Measurements from ENCODE around the gene HOPX.
"Not testable (repeated sequence)": the region's sequence is repeated elsewhere in the genome, so short reads cannot be mapped to it uniquely, and the experiment has no call there.

The HOPX gene, protein sequence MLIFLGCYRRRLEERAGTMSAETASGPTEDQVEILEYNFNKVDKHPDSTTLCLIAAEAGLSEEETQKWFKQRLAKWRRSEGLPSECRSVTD

GRCh38 chr4:56681158-56681852 lies at the start of gene HOPX:
TSS of gene HOPX (minus strand) at chr4:56681296. CDS start at chr4:56657816, 23,480 bp downstream.
- Mint-ChIP-seq H3K27ac (peak within 1 kb of the TSS; percentile 59), H3K4me1 (ENCODE audit: low read depth) (peaks cover 31% of the 10 kb centered on the region), H3K27me3 (peaks cover 6% of the 10 kb centered on the region), H3K4me3 (peak within 1 kb of the TSS; percentile 62), H3K9me3 (no peaks in the 10 kb centered on the region), H3K36me3 (ENCODE audit: low read depth) (no peaks in the 10 kb centered on the region)

GRCh38 chr4:56730097-56730496 lies 49.0 kb upstream of the HOPX start:
- no peaks in the 10 kb centered on the region for H3K4me1 Mint-ChIP-seq (ENCODE audit: low read depth)
- H3K36me3 Mint-ChIP-seq (ENCODE audit: low read depth): no peaks in the 10 kb centered on the region
- no peak overlapping the region for H3K27ac Mint-ChIP-seq
- H3K27me3 Mint-ChIP-seq: no peaks in the 10 kb centered on the region
- H3K4me3 Mint-ChIP-seq: no peak overlapping the region
- no peaks in the 10 kb centered on the region for H3K9me3 Mint-ChIP-seq

DNA sequence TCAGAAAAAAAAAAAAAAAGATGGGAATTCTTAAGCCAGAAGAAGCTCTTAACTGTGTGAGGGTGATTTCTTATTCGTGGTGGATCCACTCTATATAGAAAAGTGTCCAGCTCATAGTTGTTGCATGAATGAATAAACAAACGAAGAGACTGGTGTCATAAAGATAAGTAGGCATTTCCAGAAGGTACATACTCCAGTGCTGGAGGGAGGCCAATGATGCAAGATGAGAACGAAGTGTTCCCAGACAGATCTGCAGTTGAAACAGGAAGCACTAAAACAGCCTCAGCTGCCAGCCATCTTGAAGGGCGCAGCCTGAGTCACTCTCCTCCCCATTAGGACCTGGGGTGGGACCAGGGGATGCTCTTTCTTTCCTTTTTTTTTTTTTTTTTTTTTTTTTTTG lies 47.4 kb upstream of the HOPX start:
- Mint-ChIP-seq H3K36me3 (ENCODE audit: low read depth) (no peaks in the 10 kb centered on the region), H3K27ac (no peak overlapping the region)

GRCh38 chr4:56727150-56727549 lies 46.1 kb upstream of the HOPX start:
- Mint-ChIP-seq H3K4me1 (ENCODE audit: low read depth) (peaks cover 21% of the 10 kb centered on the region), H3K27ac (no peak overlapping the region), H3K36me3 (ENCODE audit: low read depth) (no peaks in the 10 kb centered on the region), H3K27me3 (no peaks in the 10 kb centered on the region), H3K9me3 (no peaks in the 10 kb centered on the region), H3K4me3 (no peak overlapping the region)

More for the DNA sequence above, 47.4 kb upstream of the HOPX start:
- no peaks in the 10 kb centered on the region for H3K27me3 Mint-ChIP-seq
- no peak overlapping the region for H3K4me3 Mint-ChIP-seq
- peaks cover 8% of the 10 kb centered on the region for H3K4me1 Mint-ChIP-seq (ENCODE audit: low read depth)
- H3K9me3 Mint-ChIP-seq: no peaks in the 10 kb centered on the region

- H3K27ac Mint-ChIP-seq: not testable (repeated sequence)
Measured at GRCh38 chr4:56726593-56726992, 45.5 kb upstream of the HOPX start.

GRCh38 chr4:56723659-56724230 lies 42.6 kb upstream of the HOPX start:
- no peaks in the 10 kb centered on the region for H3K36me3 Mint-ChIP-seq (ENCODE audit: low read depth)
- no peaks in the 10 kb centered on the region for H3K9me3 Mint-ChIP-seq
- no peak overlapping the region for H3K4me3 Mint-ChIP-seq
- no peaks in the 10 kb centered on the region for H3K27me3 Mint-ChIP-seq
- peak overlapping the region; percentile 76 for H3K27ac Mint-ChIP-seq
- H3K4me1 Mint-ChIP-seq (ENCODE audit: low read depth): peaks cover 22% of the 10 kb centered on the region

More at GRCh38 chr4:56726593-56726992, 45.5 kb upstream of the HOPX start:
- H3K9me3 Mint-ChIP-seq; H3K4me3 Mint-ChIP-seq; H3K27me3 Mint-ChIP-seq; H3K36me3 Mint-ChIP-seq (ENCODE audit: low read depth): not testable (repeated sequence)
- peaks cover 22% of the 10 kb centered on the region for H3K4me1 Mint-ChIP-seq (ENCODE audit: low read depth)

DNA sequence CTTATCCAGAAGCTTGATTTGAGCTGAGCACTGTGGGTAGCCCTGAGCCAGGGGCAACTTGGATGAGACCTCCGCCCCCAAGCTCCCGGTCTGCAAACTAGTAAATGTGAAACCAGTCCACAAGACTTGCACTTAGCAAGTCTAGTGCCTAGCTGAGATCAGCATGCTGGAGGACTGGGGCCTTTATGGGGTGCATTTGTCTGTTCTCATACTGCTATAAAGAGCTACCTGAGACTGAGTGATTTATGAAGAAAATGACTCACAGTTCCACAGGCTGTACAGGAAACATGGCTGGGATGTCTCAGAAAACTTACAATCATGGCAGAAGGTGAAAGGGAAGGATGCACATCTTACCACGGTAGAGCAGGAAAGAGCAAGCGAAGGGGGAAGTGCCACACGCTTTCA lies 42.1 kb upstream of the HOPX start:
- no peak overlapping the region for H3K4me3 Mint-ChIP-seq
- H3K27me3 Mint-ChIP-seq: no peaks in the 10 kb centered on the region
- H3K4me1 Mint-ChIP-seq (ENCODE audit: low read depth): peaks cover 22% of the 10 kb centered on the region
- H3K27ac Mint-ChIP-seq: peak overlapping the region; percentile 76
- no peaks in the 10 kb centered on the region for H3K36me3 Mint-ChIP-seq (ENCODE audit: low read depth)
- H3K9me3 Mint-ChIP-seq: no peaks in the 10 kb centered on the region

- H3K27me3 Mint-ChIP-seq: no peaks in the 10 kb centered on the region
- no peak overlapping the region for H3K4me3 Mint-ChIP-seq
- no peaks in the 10 kb centered on the region for H3K36me3 Mint-ChIP-seq (ENCODE audit: low read depth)
- no peaks in the 10 kb centered on the region for H3K9me3 Mint-ChIP-seq
- H3K4me1 Mint-ChIP-seq (ENCODE audit: low read depth): no peaks in the 10 kb centered on the region
- H3K27ac Mint-ChIP-seq: no peak overlapping the region
Measured at GRCh38 chr4:56708146-56708545, 27.1 kb upstream of the HOPX start.

- no peak overlapping the region for H3K4me3 Mint-ChIP-seq
- no peaks in the 10 kb centered on the region for H3K9me3 Mint-ChIP-seq
- no peaks in the 10 kb centered on the region for H3K36me3 Mint-ChIP-seq (ENCODE audit: low read depth)
- no peaks in the 10 kb centered on the region for H3K27me3 Mint-ChIP-seq
- no peaks in the 10 kb centered on the region for H3K4me1 Mint-ChIP-seq (ENCODE audit: low read depth)
- H3K27ac Mint-ChIP-seq: no peak overlapping the region
Measured at GRCh38 chr4:56705966-56706365, 24.9 kb upstream of the HOPX start.

DNA sequence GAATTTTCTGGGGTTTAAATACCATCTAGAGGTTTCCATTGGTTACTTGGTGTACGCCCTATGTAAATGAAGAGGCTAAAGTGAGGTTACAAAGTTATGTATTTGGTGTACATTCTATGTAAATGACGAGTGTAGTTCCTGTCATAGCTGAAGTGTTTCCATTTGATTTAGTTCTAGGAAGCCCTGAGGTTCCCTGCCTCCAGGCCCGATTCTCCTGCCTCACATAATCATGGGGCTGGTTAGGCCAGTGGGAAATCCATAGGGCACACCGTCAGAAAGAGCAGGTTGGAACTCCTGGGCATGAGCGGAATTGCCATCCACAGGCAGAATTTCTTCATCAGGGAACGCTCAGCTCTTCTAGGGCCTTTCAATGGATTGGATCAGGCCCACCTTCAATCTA lies 24.2 kb upstream of the HOPX start:
- Mint-ChIP-seq H3K9me3 (no peaks in the 10 kb centered on the region), H3K36me3 (ENCODE audit: low read depth) (no peaks in the 10 kb centered on the region), H3K27me3 (no peaks in the 10 kb centered on the region), H3K4me3 (no peak overlapping the region), H3K27ac (no peak overlapping the region), H3K4me1 (ENCODE audit: low read depth) (no peaks in the 10 kb centered on the region)

- no peaks in the 10 kb centered on the region for H3K27me3 Mint-ChIP-seq
Measured at GRCh38 chr4:56704089-56704871, 23.2 kb upstream of the HOPX start.

GRCh38 chr4:56703378-56703777 lies 22.3 kb upstream of the HOPX start:
- no peaks in the 10 kb centered on the region for H3K36me3 Mint-ChIP-seq (ENCODE audit: low read depth)
- H3K9me3 Mint-ChIP-seq: no peaks in the 10 kb centered on the region
- H3K27me3 Mint-ChIP-seq: no peaks in the 10 kb centered on the region
- no peak overlapping the region for H3K27ac Mint-ChIP-seq
- H3K4me3 Mint-ChIP-seq: no peak overlapping the region
- no peaks in the 10 kb centered on the region for H3K4me1 Mint-ChIP-seq (ENCODE audit: low read depth)

More at GRCh38 chr4:56704089-56704871, 23.2 kb upstream of the HOPX start:
- Mint-ChIP-seq H3K4me1 (ENCODE audit: low read depth) (no peaks in the 10 kb centered on the region), H3K36me3 (ENCODE audit: low read depth) (no peaks in the 10 kb centered on the region), H3K27ac (no peak overlapping the region), H3K9me3 (no peaks in the 10 kb centered on the region), H3K4me3 (no peak overlapping the region)

DNA sequence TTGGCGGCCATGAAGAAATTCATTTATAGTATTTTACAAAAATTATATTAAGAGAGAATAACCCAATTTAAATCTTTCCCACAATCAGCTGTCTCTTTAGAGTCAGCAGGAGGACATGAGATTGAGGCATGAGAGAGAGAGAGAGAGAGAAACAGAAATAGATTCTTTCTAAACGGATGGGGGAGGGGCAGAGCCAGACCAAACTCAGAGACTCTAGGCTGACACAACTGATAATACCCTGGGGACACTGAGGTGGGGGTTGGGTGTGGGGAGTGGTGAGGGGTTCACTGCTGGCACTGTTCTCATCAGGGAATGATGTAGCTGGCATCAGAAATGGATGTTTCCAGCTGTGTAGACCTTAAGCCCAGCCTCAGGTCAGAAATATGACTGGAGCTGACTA lies 20.5 kb upstream of the HOPX start:
- Mint-ChIP-seq H3K4me3 (no peak overlapping the region), H3K27ac (no peak overlapping the region), H3K36me3 (ENCODE audit: low read depth) (no peaks in the 10 kb centered on the region), H3K9me3 (no peaks in the 10 kb centered on the region), H3K27me3 (no peaks in the 10 kb centered on the region), H3K4me1 (ENCODE audit: low read depth) (peaks cover 3% of the 10 kb centered on the region)

DNA sequence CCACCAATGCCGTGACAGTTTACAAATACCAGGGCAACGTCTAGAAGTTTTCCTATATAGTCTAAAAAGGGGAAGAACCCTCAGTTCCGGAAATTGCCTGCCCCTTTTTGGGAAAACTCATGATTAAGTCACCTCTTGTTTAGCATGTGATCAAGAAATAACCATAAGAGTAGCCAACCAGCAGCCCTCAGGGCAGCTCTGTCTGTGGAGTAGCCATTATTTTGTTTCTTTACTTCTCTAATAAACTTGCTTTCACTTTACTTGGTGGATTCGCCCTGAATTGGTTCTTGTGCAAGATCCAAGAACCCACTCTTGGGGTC lies 20.0 kb upstream of the HOPX start:
- H3K9me3 Mint-ChIP-seq: no peaks in the 10 kb centered on the region
- H3K4me1 Mint-ChIP-seq (ENCODE audit: low read depth): peaks cover 3% of the 10 kb centered on the region
- no peak overlapping the region for H3K27ac Mint-ChIP-seq
- no peaks in the 10 kb centered on the region for H3K27me3 Mint-ChIP-seq
- H3K36me3 Mint-ChIP-seq (ENCODE audit: low read depth): no peaks in the 10 kb centered on the region
- H3K4me3 Mint-ChIP-seq: no peak overlapping the region

GRCh38 chr4:56699537-56700105 lies 18.5 kb upstream of the HOPX start:
- no peak overlapping the region for H3K4me3 Mint-ChIP-seq
- H3K36me3 Mint-ChIP-seq (ENCODE audit: low read depth): no peaks in the 10 kb centered on the region
- peaks cover 3% of the 10 kb centered on the region for H3K4me1 Mint-ChIP-seq (ENCODE audit: low read depth)
- no peak overlapping the region for H3K27ac Mint-ChIP-seq
- no peaks in the 10 kb centered on the region for H3K9me3 Mint-ChIP-seq
- H3K27me3 Mint-ChIP-seq: no peaks in the 10 kb centered on the region

Data from stimulated activated naive CD8-positive, alpha-beta T cell treated with anti-CD3 and anti-CD28 coated beads, Interleukin-15, Interleukin-2, amounts not matched to agents 100 ng/mL and 50 ng/mL, for 24 hours (primary cell).